Measurements from ENCODE around the gene NBR1.

DNA sequence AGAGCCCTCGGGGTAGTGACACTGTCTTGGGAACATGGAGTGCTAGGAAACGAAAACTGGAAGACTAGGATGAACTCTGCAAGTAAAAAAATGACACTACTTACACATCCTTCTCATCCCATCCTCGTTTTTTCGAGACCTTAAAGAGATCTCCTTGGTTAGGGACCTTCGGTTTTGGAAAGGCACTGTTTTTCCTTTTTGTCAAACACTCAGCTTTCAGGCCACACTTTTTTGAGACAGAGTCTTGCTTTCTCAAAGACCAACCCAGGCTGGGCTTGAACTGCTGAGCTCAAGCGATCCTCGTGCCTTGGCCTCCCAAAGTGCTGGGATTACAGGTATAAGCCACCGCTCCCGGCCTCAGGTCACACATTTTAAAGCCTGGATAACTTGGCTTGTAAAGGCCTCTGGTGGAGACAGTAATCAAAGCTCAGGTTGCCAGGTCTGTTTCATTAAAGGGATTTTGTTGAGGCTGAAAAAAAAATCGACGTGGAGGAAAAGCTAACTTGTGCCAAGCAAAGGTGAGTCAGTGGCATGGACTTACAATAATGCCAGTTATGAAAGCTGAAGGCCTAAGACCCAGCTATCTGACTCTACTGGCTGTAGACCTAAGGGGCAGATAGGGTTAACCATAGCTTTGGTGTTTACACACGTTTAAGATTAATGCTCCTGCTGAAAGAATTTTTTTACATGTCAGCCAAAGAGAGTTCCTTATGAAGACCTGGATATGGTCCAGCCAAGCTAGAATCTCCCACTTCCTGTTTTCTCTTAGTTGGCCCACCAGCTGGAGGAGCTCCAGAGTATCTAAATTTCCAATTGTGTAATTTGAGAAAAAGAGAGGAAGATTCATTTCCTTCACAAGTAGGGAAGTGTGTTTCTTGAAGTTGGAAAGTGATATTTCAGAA lies 823 bp downstream of the NBR1 start:
- TF ChIP-seq L3MBTL2 (conservative IDR thresholded peaks at IDR 0.05) (no peak), FOXM1 (IDR thresholded peaks at IDR 0.05; ENCODE audit: borderline replicate concordance) (no peak), BHLHE40 (IDR thresholded peaks at IDR 0.05; ENCODE audit: borderline replicate concordance) (no peak)

Measured in HEK293T (cell line).